GM12892 (cell line): Measurements from ENCODE around the gene RFNG.
A peak's percentile ranks its signal among the peaks of the same experiment; 100 is the strongest.

Experiments used
- DNase-seq: peaks from one replicate; pipeline ENCODE4 v3.0.0; 2011; ENCODE audit not compliant: insufficient read length
- FAIRE-seq: peaks from 2 replicates; lab custom pipeline; 2011; peaks lifted over from hg19 to GRCh38; lab: Jason Lieb, UNC
- POLR2A ChIP-seq: IDR thresholded peaks from 2 replicates; pipeline ENCODE4 v1.6.1; 2011; ENCODE audit warnings: low read depth, low read length, control low read depth
- POLR2AphosphoS5 ChIP-seq: IDR thresholded peaks from 2 replicates; pipeline ENCODE4 v1.6.1; 2011; ENCODE audit warnings: low read depth, low read length, control low read depth
- TAF1 ChIP-seq: IDR thresholded peaks from 2 replicates; pipeline ENCODE4 v1.6.1; 2011; ENCODE audit warnings: low read depth, mild to moderate bottlenecking, control low read depth, low read length, borderline replicate concordance

Gene RFNG

DNA sequence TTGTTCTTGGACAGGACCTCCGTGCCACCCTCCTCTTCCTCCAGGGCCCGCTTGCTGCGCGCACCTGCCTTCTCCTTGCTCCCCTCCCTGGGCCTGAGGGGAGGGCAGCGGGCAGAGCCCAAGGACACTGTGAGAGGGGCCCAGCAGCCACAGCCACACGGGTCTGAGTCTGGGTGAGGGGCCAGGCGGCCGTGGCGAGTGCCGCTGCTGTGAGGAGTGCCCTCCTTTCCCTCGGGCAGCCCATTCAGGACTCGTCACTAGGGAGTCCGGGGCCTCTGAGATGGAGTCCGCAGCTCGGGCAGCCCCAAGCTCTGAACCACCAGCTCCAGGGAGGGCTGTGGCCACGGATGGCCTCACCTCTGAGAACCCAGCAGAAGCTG, 8.4 kb upstream of the RFNG start:
- DNase-seq (no peak), FAIRE-seq (no peak)
- TF ChIP-seq POLR2AphosphoS5 (no peak), POLR2A (no peak), TAF1 (no peak)

DNA sequence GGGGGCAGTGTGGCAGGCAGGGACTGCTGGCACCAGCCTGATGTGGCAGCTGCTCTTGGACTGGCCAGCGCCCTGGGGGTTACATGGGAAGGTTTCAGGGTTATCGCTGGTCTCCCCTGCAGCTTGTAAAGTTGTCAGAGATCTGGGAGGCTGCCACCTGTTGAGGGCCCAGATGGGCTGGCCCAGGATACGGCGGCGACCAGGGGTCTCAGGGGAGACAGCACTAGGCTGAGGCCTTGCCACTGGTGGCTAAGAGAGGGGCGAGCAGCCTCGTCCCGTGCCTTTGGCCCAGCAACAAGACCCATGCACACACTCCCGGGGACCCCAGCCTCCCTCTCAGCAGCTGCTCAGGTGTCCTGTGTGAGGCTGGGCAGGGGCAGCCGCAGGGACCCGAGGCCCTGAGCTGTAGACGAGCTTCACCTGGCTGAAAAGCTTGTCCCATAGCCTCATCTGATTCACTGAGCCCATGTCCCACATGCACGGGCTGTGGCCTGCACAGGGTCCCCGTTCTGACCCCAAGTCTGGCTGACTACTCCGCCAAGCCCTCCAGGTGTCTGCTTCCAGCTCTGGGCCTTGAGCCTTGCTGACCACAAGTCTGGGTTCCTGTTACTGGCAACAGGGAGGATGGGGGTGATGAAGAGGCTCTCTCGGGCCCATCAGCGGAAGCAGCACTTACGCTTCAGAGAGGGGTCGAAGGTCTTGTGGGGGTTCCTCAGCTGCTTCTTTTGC, 7.8 kb upstream of the RFNG start:
- TF ChIP-seq TAF1, result no peak
- TF ChIP-seq POLR2A, result 0 out of 2 replicates have a peak, but pooled peaks have one; percentile 12
- no peak for DNase-seq

GRCh38 chr17:82058855-82059249, 7.2 kb upstream of the RFNG start:
- DNase-seq, result no peak
- no peak for FAIRE-seq
- peak; percentile 17; the same call in 1 of the 2 replicates for TF ChIP-seq POLR2A
- TF ChIP-seq POLR2AphosphoS5, result no peak

More for the DNA sequence above, 7.8 kb upstream of the RFNG start:
- no peak for FAIRE-seq

DNA sequence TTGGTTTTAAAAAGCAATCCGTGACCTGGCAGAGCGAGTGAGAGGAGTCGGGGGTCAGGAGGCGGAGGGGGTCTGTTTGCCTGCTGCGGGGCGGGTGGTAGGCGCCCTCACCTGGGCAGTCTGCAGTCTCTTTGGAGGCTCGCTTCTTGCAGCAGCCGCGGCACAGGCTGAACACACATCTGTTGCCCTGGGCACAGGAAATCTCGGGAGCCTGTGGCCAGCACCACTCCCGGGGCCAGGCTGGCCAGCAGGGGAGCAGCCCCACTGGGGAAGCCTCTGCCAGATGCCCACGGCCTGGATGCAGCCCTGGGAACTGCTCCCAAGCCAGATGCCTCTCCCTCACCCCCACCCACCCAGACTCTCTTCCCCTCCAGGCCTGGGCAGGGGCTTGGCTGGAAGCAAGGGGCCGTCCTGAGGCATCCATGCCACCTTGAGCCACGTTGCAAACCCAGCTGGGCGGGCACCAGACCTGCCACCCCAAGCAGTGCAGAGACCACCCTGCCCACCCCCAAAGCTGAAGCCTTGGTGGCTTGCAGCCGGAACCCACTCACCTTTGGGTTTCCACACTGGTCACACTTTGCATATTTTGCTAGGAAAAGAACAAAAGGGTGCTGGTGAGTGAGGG, 6.7 kb upstream of the RFNG start:
- FAIRE-seq (no peak), DNase-seq (no peak)
- TF ChIP-seq POLR2AphosphoS5 (no peak), POLR2A (no peak), TAF1 (no peak)

DNA sequence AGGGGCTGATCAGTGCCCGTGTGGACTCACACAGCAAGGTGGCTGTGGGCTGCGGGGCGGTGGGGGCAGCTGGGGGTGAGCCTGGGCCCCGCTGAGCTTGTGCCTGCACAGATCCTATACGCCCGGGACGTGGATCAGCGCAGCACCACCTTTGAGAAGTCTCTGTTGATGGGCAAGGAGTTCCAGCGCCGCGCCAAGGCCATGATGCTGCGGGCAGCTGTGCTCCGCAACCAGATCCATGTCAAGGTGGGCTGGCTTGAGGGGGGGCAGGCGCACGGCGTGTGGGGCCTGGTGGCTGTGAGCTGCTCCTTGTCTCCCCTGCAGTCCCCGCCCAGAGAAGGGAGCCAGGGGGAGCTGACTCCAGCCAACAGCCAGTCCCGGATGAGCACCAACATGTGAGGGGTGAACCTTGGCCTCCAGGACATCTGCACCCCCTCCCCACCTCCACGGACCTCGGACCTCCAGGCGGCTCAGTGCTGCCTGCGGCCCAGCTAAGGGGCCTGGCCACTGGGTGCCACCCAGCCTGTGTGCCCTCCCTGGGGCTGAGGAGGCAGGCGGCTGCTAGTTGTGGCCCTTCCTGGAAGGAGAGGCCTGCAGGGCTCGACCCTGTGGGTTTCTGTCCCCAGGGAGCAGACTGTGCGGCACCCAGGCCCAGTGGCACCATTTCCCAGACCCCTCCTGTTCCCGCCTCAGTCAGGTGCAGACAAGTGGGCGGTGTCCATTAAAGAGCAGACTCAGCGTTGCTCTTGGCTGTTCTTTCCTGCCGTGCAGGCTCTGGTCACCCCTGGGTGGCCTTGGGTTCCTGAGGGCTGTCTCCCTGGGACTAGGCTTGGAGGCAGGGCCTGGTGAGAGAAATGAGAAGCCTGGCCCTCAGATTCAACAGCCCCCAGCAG, 5.4 kb upstream of the RFNG start:
- peak; percentile 26; the same call in 1 of the 2 replicates for TF ChIP-seq POLR2AphosphoS5
- no peak for TF ChIP-seq TAF1
- no peak for TF ChIP-seq POLR2A
- DNase-seq, result no peak
- no peak for FAIRE-seq

DNA sequence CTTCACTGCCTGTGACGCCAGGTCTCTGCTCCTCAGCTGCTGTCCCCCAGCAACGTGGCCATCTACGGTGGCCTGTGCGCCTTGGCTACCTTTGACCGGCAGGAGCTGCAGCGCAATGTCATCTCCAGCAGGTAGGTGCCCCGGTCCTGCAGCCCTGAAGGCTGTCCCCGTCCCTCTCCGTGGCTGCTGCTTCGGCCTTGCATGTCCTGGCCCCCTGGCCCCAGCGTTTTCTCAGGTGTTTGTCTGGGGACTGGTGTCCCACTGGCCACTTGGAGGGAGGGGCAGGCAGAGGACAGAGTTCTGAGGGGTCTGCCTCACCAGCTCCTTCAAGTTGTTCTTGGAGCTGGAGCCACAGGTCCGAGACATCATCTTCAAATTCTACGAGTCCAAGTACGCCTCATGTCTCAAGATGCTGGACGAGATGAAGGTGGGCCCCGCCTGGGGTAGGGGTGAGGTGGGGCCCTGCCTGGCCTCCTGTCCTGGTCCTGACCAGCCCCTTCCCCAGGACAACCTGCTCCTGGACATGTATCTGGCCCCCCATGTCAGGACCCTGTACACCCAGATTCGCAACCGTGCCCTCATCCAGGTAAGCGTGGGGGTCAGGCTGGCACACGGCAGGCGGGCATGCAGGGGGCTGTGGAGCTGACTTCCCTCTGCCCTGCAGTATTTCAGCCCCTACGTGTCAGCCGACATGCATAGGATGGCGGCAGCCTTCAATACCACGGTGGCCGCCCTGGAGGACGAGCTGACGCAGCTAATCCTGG, 4.5 kb upstream of the RFNG start:
- no peak for DNase-seq
- TF ChIP-seq TAF1, result no peak
- no peak for TF ChIP-seq POLR2AphosphoS5
- TF ChIP-seq POLR2A, result peak; percentile 45; the same call in 1 of the 2 replicates
- FAIRE-seq, result no peak

DNA sequence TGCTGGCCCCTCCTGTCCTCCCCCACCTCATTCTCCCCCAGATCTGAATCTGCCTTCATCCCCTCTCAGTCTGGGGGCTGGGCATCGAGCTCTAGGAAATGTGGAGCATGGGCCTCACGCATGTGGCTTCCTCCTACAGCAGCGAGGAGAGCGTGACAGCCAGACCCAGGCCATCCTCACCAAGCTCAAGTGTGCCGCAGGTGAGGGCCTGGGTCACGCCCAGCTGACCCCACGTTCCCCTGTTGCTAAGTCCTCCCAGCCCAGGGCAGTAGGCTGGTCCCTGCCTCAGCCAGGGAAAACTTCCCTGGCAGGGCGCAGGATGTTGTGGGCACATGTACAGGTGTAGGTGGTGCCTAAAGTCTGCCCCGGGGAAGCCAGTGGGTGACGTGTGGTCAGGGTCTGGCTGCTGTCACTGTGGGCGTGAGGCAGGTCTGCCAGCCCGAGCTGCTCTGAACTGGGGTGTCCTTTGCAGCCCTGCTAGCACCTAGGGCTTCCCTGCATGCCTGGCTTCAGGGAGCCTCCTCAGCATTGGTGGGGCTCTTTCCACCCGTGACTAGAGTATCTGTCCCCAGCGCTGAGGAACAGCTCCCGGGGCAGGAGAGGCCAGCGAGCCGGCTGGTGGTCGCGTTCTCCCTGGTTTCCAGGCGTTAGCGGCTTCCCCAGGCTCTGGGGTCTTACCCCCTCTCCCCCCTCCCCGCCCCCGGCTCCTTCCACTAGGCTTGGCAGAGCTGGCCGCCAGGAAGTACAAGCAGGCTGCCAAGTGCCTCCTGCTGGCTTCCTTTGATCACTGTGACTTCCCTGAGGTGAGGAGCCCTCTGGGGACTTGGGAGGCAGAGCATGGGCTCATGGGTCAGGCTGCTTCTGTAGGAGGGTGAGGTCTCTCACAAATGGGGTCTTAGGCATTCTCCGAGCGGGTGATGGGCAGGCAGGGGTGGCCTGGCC, 3.7 kb upstream of the RFNG start:
- FAIRE-seq, result no peak
- no peak for TF ChIP-seq TAF1
- TF ChIP-seq POLR2A, result no peak; the same call in 1 of the 2 replicates
- no peak; the same call in none of the 2 replicates for TF ChIP-seq POLR2AphosphoS5
- DNase-seq, result no peak

DNA sequence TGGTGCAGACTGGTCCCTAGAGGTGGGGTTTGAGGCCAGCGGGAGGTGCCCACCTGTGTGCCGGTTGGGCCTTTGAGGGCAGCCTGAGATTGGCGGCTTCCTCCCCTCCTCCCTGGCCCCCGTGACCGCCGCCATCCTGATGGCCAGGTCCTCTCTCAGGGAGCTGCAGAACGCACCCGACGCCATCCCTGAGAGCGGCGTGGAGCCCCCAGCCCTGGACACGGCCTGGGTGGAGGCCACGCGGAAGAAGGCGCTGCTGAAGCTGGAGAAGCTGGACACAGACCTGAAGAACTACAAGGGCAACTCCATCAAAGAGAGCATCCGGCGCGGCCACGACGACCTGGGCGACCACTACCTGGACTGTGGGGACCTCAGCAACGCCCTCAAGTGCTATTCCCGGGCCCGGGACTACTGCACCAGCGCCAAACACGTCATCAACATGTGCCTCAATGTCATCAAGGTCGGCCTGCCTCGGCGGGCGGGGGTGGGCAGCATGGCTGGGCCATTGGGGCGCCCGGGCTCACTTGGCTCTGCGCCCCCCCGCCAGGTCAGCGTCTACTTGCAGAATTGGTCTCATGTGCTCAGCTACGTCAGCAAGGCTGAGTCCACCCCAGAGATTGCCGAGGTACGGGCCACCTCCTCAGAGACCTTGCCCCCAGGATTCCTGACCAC, 2.9 kb upstream of the RFNG start:
- DNase-seq (no peak), FAIRE-seq (no peak)
- TF ChIP-seq POLR2AphosphoS5 (no peak), TAF1 (no peak), POLR2A (no peak)

- DNase-seq (no peak), FAIRE-seq (no peak)
- no peak for TF ChIP-seq POLR2AphosphoS5
- no peak for TF ChIP-seq POLR2A
- no peak for TF ChIP-seq TAF1
Observed at GRCh38 chr17:82053556-82054263, 2.1 kb upstream of the RFNG start.

DNA sequence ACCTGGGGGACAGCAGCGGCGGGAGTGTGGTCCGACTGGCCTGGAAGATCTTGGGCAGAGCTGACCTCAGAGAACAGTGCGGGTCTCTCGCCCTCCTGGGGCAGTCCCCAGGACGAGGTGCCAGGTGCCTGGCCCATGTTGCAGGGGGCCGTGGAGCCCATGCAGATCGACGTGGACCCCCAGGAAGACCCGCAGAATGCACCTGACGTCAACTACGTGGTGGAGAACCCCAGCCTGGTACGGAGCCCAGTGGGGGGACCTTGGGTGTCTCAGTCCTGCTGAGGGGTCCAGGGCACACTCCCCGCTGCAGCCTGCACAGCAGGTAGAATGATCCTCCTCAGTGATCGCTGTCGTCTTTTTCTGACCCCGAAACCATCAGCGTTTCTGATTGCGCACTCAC, 1.5 kb upstream of the RFNG start:
- no peak for TF ChIP-seq TAF1
- TF ChIP-seq POLR2AphosphoS5, result no peak
- no peak for TF ChIP-seq POLR2A
- FAIRE-seq, result no peak
- no peak for DNase-seq
